Loucy (cell line): Measurements from ENCODE around the gene NDC1.

Experiments used
- CTCF ChIP-seq: fragments of 200-600 bp; sonication (generic); conservative IDR thresholded peaks from 2 replicates; pipeline ENCODE4 v1.5.1; 2014; ENCODE audit warnings: mild to moderate bottlenecking, antibody characterized with exemption, low read length
- EZH2phosphoT487 ChIP-seq: fragments of 200-600 bp; IDR thresholded peaks from 2 replicates; pipeline ENCODE4 v1.6.1; 2018; ENCODE audit warnings: antibody characterized with exemption, mild to moderate bottlenecking, moderate library complexity, borderline replicate concordance

- TF ChIP-seq CTCF (no peak), EZH2phosphoT487 (no peak)
These were observed 109.9 kb downstream of the NDC1 start for GRCh38 chr1:53728196-53728595.
